MM.1S (cell line): ENCODE measurements around the gene ST13.
A peak's percentile ranks its signal among the peaks of the same experiment; 100 is the strongest.
"Not testable (repeated sequence)": the region's sequence is repeated elsewhere in the genome, so short reads cannot be mapped to it uniquely, and the experiment has no call there.

ENCODE experiments used
- DNase-seq: peaks from one replicate; pipeline ENCODE4 v3.0.0-alpha.2; 2015
- H2AFZ ChIP-seq: fragments of 300-600 bp; sonication (generic); 2 replicates; pipeline ENCODE4 v1.6.0; 2016; ENCODE audit warnings: antibody characterized with exemption, low read length
- H3F3A ChIP-seq: fragments of 300-600 bp; sonication (generic); 2 replicates; pipeline ENCODE4 v1.6.1; 2016; ENCODE audit warnings: mild to moderate bottlenecking, antibody characterized with exemption, low read length, moderate library complexity, mixed read lengths; ENCODE audit not compliant: insufficient read depth
- H3K27ac ChIP-seq: fragments of 300-600 bp; sonication (generic); 2 replicates; pipeline ENCODE4 v1.5.1; 2016; ENCODE audit warnings: mild to moderate bottlenecking, low read length
- H3K27me3 ChIP-seq: fragments of 300-600 bp; sonication (generic); replicated peaks from 2 replicates; pipeline ENCODE4 v1.6.0; 2016; ENCODE audit warnings: low read length; ENCODE audit not compliant: insufficient read depth
- H3K36me3 ChIP-seq: fragments of 300-600 bp; sonication (generic); replicated peaks from 2 replicates; pipeline ENCODE4 v1.6.1; 2016; ENCODE audit warnings: mild to moderate bottlenecking, low read length, mixed read lengths; ENCODE audit not compliant: insufficient read depth
- H3K4me1 ChIP-seq: fragments of 300-600 bp; sonication (generic); 2 replicates; pipeline ENCODE4 v1.6.1; 2016; ENCODE audit warnings: low read length, mixed read lengths
- H3K4me2 ChIP-seq: fragments of 300-600 bp; sonication (generic); 2 replicates; pipeline ENCODE4 v1.6.0; 2016; ENCODE audit warnings: low read depth, low read length
- H3K4me3 ChIP-seq: fragments of 300-600 bp; sonication (generic); 2 replicates; pipeline ENCODE4 v1.5.1; 2016; ENCODE audit warnings: low read length, mixed read lengths
- H3K79me2 ChIP-seq: fragments of 300-600 bp; sonication (generic); 2 replicates; pipeline ENCODE4 v1.6.1; 2016; ENCODE audit warnings: mixed run types, low read length, mixed read lengths
- H3K9ac ChIP-seq: fragments of 300-600 bp; sonication (generic); 2 replicates; pipeline ENCODE4 v1.6.1; 2016; ENCODE audit warnings: low read length, mixed read lengths
- H3K9me2 ChIP-seq: fragments of 300-600 bp; sonication (generic); replicated peaks from 2 replicates; pipeline ENCODE4 v1.6.1; 2016; ENCODE audit warnings: mild to moderate bottlenecking, low read length, mixed read lengths; ENCODE audit not compliant: insufficient read depth
- H3K9me3 ChIP-seq: fragments of 300-600 bp; sonication (generic); replicated peaks from 2 replicates; pipeline ENCODE4 v1.6.1; 2016; ENCODE audit warnings: mild to moderate bottlenecking, low read length, mixed read lengths; ENCODE audit not compliant: insufficient read depth
- H4K20me1 ChIP-seq: fragments of 300-600 bp; sonication (generic); 2 replicates; pipeline ENCODE4 v1.6.1; 2016; ENCODE audit warnings: mild to moderate bottlenecking, low read length, moderate library complexity, mixed read lengths; ENCODE audit not compliant: insufficient read depth
- EZH2 ChIP-seq: fragments of 300-600 bp; sonication (generic); optimal IDR thresholded peaks from 2 replicates; pipeline ENCODE3; 2017; ENCODE audit warnings: low read depth, mild to moderate bottlenecking, antibody characterized with exemption, low read length, mixed read lengths
- EZH2phosphoT487 ChIP-seq: fragments of 300-600 bp; sonication (generic); IDR thresholded peaks from 2 replicates; pipeline ENCODE4 v1.6.1; 2018; ENCODE audit warnings: antibody characterized with exemption, low read length
- TF ChIP-seq, protein P1 (sequence below): fragments of 300-600 bp; sonication (generic); IDR thresholded peaks from 2 replicates; pipeline ENCODE4 v1.5.1; 2016; ENCODE audit warnings: antibody characterized with exemption, low read length, mixed read lengths

Gene ST13

DNA sequence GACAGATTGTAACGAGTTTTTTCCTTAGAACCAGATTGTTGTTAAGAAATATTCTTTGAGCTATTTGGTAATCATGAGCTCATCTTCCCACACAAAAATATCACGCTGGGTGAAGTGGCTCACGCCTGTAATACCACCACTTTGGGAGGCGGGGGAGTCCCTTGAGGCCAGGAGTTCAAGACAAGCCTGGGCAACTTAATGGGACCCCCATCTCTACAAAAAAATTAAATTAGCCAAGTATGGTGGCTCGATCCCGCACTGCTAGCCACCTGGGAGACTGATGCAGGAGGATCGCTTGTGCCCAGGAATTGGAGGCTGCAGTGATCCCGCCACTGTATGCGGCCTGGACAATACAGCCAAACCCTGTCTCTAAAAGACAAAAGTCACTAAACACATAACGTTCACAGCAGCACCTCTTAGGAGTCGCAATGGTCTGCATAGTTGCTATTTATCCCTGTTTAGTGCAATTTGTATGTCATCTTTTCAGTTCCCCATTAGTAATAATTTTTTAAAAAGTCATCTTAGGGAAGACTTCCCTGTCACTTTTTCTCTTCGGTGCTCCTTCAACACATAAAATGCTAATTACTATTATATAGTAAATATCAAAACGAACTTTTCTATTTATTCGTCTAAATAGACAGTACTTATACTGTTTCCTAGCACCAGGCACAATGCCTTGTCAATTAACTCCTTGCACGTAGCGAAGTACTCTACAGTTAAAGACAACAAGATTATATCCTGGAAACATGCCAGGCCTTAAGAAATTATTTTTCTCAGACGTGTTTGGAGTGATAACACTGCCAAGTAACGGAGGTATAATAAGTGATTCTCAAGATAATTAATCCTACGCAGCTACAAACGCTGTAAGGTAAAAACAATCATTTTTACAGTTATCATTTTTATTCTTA, 1.1 kb downstream of the ST13 start:
- H3F3A ChIP-seq = peaks cover 5% of the 10 kb centered on the region; the same call in 1 of the 2 replicates
- H3K9ac ChIP-seq = peak overlapping the region; percentile 96
- H4K20me1 ChIP-seq = no peaks in the 10 kb centered on the region; the same call in 1 of the 2 replicates
- H3K36me3 ChIP-seq = peaks cover 5% of the 10 kb centered on the region; the same call in 1 of the 2 replicates
- no peak overlapping the region for H3K27ac ChIP-seq
- no peaks in the 10 kb centered on the region for H3K27me3 ChIP-seq
- DNase-seq = no peak
- H3K4me3 ChIP-seq = peak overlapping the region; percentile 100
- no peaks in the 10 kb centered on the region for H3K9me2 ChIP-seq
- H3K9me3 ChIP-seq = no peaks in the 10 kb centered on the region
- H3K79me2 ChIP-seq = peaks cover 93% of the 10 kb centered on the region
- H2AFZ ChIP-seq = peak overlapping the region; percentile 16
- peak overlapping the region; percentile 85 for H3K4me2 ChIP-seq
- TF ChIP-seq EZH2phosphoT487 (no peak), EZH2 (no peak)
- TF ChIP-seq, protein P1, sequence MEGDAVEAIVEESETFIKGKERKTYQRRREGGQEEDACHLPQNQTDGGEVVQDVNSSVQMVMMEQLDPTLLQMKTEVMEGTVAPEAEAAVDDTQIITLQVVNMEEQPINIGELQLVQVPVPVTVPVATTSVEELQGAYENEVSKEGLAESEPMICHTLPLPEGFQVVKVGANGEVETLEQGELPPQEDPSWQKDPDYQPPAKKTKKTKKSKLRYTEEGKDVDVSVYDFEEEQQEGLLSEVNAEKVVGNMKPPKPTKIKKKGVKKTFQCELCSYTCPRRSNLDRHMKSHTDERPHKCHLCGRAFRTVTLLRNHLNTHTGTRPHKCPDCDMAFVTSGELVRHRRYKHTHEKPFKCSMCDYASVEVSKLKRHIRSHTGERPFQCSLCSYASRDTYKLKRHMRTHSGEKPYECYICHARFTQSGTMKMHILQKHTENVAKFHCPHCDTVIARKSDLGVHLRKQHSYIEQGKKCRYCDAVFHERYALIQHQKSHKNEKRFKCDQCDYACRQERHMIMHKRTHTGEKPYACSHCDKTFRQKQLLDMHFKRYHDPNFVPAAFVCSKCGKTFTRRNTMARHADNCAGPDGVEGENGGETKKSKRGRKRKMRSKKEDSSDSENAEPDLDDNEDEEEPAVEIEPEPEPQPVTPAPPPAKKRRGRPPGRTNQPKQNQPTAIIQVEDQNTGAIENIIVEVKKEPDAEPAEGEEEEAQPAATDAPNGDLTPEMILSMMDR = no peak
- peaks cover 14% of the 10 kb centered on the region for H3K4me1 ChIP-seq

DNA sequence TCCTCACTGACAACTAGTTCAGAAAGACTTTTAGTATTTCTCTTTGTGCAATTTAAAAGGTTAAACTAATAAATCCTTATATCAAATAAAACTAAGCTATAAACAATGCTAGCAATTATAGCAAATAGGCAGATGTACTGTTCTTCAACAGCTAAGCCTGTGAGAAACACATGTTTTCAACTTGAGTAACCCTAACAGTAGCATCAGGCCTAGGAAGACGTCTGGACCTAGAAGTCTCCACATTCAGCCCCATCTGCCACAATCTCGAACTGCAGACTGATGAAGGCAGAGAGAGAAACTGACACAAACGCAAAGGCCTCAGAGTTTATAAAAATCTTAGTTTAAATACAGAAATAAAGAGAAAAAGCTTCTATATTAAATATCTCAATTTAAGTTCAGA, 2.5 kb downstream of the ST13 start:
- H3K4me2 ChIP-seq = peak overlapping the region; percentile 85; the same call in 1 of the 2 replicates
- H3K27ac ChIP-seq = no peak overlapping the region
- DNase-seq = no peak
- no peaks in the 10 kb centered on the region for H3K9me2 ChIP-seq
- H3K4me1 ChIP-seq = peaks cover 14% of the 10 kb centered on the region
- H3K27me3 ChIP-seq = no peaks in the 10 kb centered on the region
- TF ChIP-seq EZH2 (no peak), EZH2phosphoT487 (no peak)
- TF ChIP-seq, protein P1 = no peak
- H3K79me2 ChIP-seq = peaks cover 93% of the 10 kb centered on the region
- H2AFZ ChIP-seq = no peak overlapping the region
- H3K36me3 ChIP-seq = peaks cover 5% of the 10 kb centered on the region; the same call in 1 of the 2 replicates
- H3K9ac ChIP-seq = 0 out of 2 replicates have a peak overlapping the region, but pooled peaks have one; percentile 7
- no peaks in the 10 kb centered on the region for H3K9me3 ChIP-seq
- H3K4me3 ChIP-seq = no peak overlapping the region
- no peaks in the 10 kb centered on the region; the same call in 1 of the 2 replicates for H4K20me1 ChIP-seq
- H3F3A ChIP-seq = peaks cover 5% of the 10 kb centered on the region; the same call in 1 of the 2 replicates

DNA sequence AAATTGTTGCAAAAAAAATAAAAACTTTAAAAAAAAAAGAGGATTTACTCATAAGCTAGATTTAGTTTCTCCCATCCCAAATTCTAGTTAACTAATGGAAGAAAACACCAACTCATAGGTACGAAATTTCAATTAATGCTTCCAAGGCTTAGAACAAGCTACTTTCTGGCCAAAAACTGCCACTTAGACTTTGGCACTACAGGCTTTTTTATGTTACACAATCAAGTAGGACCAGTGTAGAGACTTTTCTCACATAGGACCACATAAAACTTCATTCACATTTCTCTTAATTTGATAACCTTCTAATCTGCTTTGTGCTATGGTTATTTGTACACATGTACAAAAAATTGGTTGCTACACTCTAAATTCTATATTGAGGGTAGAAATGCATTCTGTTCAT, 3.1 kb downstream of the ST13 start:
- Histone ChIP-seq H4K20me1 (no peaks in the 10 kb centered on the region; the same call in 1 of the 2 replicates), H3K79me2 (peaks cover 93% of the 10 kb centered on the region), H3F3A (peaks cover 5% of the 10 kb centered on the region; the same call in 1 of the 2 replicates), H3K9ac (0 out of 2 replicates have a peak overlapping the region, but pooled peaks have one; percentile 7), H3K9me2 (no peaks in the 10 kb centered on the region), H3K36me3 (peaks cover 5% of the 10 kb centered on the region; the same call in 1 of the 2 replicates), H3K27me3 (no peaks in the 10 kb centered on the region), H3K4me2 (peak overlapping the region; percentile 6; the same call in 1 of the 2 replicates), H3K27ac (no peak overlapping the region), H3K4me3 (no peak overlapping the region), H3K9me3 (no peaks in the 10 kb centered on the region), H3K4me1 (peaks cover 14% of the 10 kb centered on the region), H2AFZ (no peak overlapping the region)
- TF ChIP-seq EZH2phosphoT487 (no peak), EZH2 (no peak)
- TF ChIP-seq, protein P1 = no peak
- no peak for DNase-seq

DNA sequence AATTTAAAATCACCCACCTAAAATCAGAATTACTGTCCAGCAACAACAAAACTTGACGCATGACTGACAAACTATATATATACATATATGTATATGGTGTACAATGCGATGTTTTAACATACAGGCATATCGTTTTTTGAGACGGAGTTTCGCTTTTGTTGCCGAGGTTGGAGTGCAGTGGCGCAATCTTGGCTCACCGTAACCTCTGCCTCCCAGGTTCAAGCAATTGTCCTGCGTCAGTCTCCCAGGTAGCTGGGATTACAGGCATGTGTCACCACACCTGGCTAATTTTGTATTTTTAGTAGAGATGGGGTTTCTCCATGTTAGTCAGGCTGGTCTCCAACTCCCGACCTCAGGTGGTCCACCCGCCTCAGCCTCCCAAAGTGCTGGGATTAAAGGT, 10.6 kb downstream of the ST13 start:
- not testable (repeated sequence) for H4K20me1 ChIP-seq, H3K9me2 ChIP-seq, H3K36me3 ChIP-seq, H2AFZ ChIP-seq, H3K4me3 ChIP-seq, H3K27me3 ChIP-seq, H3F3A ChIP-seq, H3K27ac ChIP-seq, H3K4me2 ChIP-seq, H3K9ac ChIP-seq, H3K4me1 ChIP-seq, H3K9me3 ChIP-seq, DNase-seq
- H3K79me2 ChIP-seq = peaks cover 67% of the 10 kb centered on the region
